ENCODE results near the gene BRS3.

BRS3 gene

DNA sequence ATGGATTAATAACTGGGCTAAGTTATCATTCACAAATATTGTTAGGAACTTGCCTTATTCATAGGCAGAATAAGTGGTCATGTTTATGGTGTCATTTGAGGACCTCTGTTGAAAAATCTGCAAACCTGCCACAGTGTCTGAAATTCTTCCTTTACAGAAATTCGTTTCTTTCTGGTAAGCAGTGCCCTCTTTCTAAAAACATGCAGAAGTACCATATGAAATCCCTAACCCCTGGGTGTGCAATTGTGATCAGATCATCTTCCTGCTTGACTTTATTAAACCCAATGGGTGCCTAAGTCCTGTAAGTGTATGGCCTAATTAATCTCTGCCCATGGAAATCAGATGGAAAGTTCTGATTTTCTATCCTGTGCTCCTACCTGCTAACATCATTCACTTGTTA, 5.3 kb downstream of the BRS3 start:
- Histone ChIP-seq H4K5ac (ENCODE audit: low read length) (no peak overlapping the region), H3K23ac (ENCODE audit: low read length) (no peak overlapping the region), H3K4me3 (ENCODE audit: low read length) (no peak overlapping the region), H2BK120ac (ENCODE audit: low read depth, low read length) (no peak overlapping the region), H3K36me3 (ENCODE audit: control insufficient read depth, insufficient read depth, low read length) (no peaks in the 10 kb centered on the region), H3K4me2 (ENCODE audit: low read length) (no peak overlapping the region), H2AK5ac (ENCODE audit: low read length) (no peak overlapping the region), H3K56ac (ENCODE audit: low read length) (no peak overlapping the region), H3K4ac (ENCODE audit: low read depth, low read length) (no peak overlapping the region), H4K8ac (ENCODE audit: low read depth, low read length) (no peak overlapping the region), H3K27me3 (ENCODE audit: insufficient read depth, low read length, poor library complexity) (no peaks in the 10 kb centered on the region), H3K79me2 (ENCODE audit: control insufficient read depth, insufficient read depth, low read length) (no peaks in the 10 kb centered on the region), H2BK5ac (ENCODE audit: low read length) (no peak overlapping the region), H3K79me1 (ENCODE audit: low read length) (no peaks in the 10 kb centered on the region), H3K27ac (ENCODE audit: low read depth, low read length) (no peak overlapping the region), H3K9ac (ENCODE audit: low read length) (no peak overlapping the region), H3K18ac (ENCODE audit: low read length) (no peak overlapping the region), H3K4me1 (ENCODE audit: control insufficient read depth, low read depth, low read length) (no peaks in the 10 kb centered on the region), H2BK15ac (replicated peaks; ENCODE audit: low read depth) (no peak overlapping the region)
- no peak for DNase-seq
- WGBS (ENCODE audit: extremely low coverage, insufficient coverage, low lambda C conversion rate): no CpG with 5 or more reads among the region's 1 CpG

DNA sequence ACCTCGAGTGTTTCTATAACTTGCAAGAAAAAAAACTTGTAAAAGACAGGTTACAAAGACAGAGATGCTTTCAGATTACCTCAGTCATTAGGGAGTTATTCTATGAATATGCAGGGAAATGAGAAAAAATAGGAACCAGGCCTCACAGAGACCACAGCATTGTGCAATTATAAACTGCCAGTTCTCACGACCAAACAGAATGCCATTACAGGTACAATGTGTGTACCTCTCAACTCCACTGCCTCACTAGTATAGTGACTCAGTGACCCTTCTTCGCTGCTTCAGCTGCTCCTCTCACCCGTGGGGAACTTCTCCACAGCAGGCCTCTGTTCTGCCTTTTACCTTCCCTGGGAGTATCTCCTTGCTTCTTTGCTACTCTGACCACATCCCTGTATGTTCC, 7.3 kb downstream of the BRS3 start:
- Histone ChIP-seq H3K4me3 (ENCODE audit: low read length) (no peak overlapping the region), H3K79me2 (ENCODE audit: control insufficient read depth, insufficient read depth, low read length) (peaks cover 3% of the 10 kb centered on the region), H4K5ac (ENCODE audit: low read length) (no peak overlapping the region), H3K18ac (ENCODE audit: low read length) (no peak overlapping the region), H2BK120ac (ENCODE audit: low read depth, low read length) (no peak overlapping the region), H3K56ac (ENCODE audit: low read length) (no peak overlapping the region), H2AK5ac (ENCODE audit: low read length) (no peak overlapping the region), H3K9ac (ENCODE audit: low read length) (no peak overlapping the region), H3K27me3 (ENCODE audit: insufficient read depth, low read length, poor library complexity) (no peaks in the 10 kb centered on the region), H3K4me2 (ENCODE audit: low read length) (no peak overlapping the region), H3K4me1 (ENCODE audit: control insufficient read depth, low read depth, low read length) (no peaks in the 10 kb centered on the region), H3K36me3 (ENCODE audit: control insufficient read depth, insufficient read depth, low read length) (no peaks in the 10 kb centered on the region), H3K23ac (ENCODE audit: low read length) (no peak overlapping the region), H2BK5ac (ENCODE audit: low read length) (no peak overlapping the region), H3K79me1 (ENCODE audit: low read length) (no peaks in the 10 kb centered on the region), H4K8ac (ENCODE audit: low read depth, low read length) (no peak overlapping the region), H3K4ac (ENCODE audit: low read depth, low read length) (no peak overlapping the region), H2BK15ac (replicated peaks; ENCODE audit: low read depth) (no peak overlapping the region), H3K27ac (ENCODE audit: low read depth, low read length) (no peak overlapping the region)
- WGBS (ENCODE audit: extremely low coverage, insufficient coverage, low lambda C conversion rate): no CpG with 5 or more reads among the region's 4 CpGs
- DNase-seq: no peak

DNA sequence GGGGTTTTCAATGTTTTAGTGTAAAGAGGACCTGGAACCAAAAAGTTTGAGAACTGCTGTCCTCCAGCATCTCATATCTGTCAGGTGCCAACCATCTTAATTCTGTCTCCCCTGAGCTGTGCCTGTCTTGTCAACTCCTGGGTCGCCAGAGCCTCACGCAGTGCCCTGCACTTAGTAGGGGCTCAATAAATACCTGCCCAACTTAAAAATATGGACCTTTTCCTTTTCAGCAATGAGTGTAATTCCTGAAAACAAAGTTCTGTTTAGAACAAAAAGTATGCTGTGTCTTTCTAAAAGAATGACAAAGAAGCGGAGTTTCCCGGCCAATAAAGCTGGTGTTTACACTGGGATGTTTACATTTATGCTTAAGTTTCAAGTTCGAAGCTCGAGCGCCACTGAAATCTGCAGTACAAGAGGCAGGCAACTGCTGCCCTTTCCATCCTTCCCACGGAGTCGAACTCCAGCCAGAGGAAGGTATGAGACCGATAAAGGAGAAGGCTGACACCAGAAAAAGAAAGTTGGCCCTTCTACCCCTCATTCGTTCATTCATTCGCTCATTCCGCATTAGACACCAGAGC, 8.5 kb downstream of the BRS3 start:
- no peaks in the 10 kb centered on the region for H3K27me3 ChIP-seq (ENCODE audit: insufficient read depth, low read length, poor library complexity)
- peaks cover 3% of the 10 kb centered on the region for H3K79me2 ChIP-seq (ENCODE audit: control insufficient read depth, insufficient read depth, low read length)
- H3K4ac ChIP-seq (ENCODE audit: low read depth, low read length): no peak overlapping the region
- no peaks in the 10 kb centered on the region for H3K79me1 ChIP-seq (ENCODE audit: low read length)
- no peak overlapping the region for H2BK5ac ChIP-seq (ENCODE audit: low read length)
- H4K8ac ChIP-seq (ENCODE audit: low read depth, low read length): no peak overlapping the region
- peak overlapping the region; percentile 80 for H3K9ac ChIP-seq (ENCODE audit: low read length)
- H2BK15ac ChIP-seq (replicated peaks; ENCODE audit: low read depth): no peak overlapping the region
- H3K36me3 ChIP-seq (ENCODE audit: control insufficient read depth, insufficient read depth, low read length): no peaks in the 10 kb centered on the region
- H3K23ac ChIP-seq (ENCODE audit: low read length): no peak overlapping the region
- H3K4me3 ChIP-seq (ENCODE audit: low read length): peak overlapping the region; percentile 54
- H4K5ac ChIP-seq (ENCODE audit: low read length): no peak overlapping the region
- no CpG with 5 or more reads among the region's 13 CpGs for WGBS (ENCODE audit: extremely low coverage, insufficient coverage, low lambda C conversion rate)
- H3K4me2 ChIP-seq (ENCODE audit: low read length): peak overlapping the region; percentile 56
- no peak overlapping the region for H2BK120ac ChIP-seq (ENCODE audit: low read depth, low read length)
- no peak for DNase-seq
- no peak overlapping the region for H3K18ac ChIP-seq (ENCODE audit: low read length)
- H3K56ac ChIP-seq (ENCODE audit: low read length): peak overlapping the region; percentile 82
- H3K4me1 ChIP-seq (ENCODE audit: control insufficient read depth, low read depth, low read length): no peaks in the 10 kb centered on the region
- H3K27ac ChIP-seq (ENCODE audit: low read depth, low read length): peak overlapping the region; percentile 81
- H2AK5ac ChIP-seq (ENCODE audit: low read length): no peak overlapping the region

DNA sequence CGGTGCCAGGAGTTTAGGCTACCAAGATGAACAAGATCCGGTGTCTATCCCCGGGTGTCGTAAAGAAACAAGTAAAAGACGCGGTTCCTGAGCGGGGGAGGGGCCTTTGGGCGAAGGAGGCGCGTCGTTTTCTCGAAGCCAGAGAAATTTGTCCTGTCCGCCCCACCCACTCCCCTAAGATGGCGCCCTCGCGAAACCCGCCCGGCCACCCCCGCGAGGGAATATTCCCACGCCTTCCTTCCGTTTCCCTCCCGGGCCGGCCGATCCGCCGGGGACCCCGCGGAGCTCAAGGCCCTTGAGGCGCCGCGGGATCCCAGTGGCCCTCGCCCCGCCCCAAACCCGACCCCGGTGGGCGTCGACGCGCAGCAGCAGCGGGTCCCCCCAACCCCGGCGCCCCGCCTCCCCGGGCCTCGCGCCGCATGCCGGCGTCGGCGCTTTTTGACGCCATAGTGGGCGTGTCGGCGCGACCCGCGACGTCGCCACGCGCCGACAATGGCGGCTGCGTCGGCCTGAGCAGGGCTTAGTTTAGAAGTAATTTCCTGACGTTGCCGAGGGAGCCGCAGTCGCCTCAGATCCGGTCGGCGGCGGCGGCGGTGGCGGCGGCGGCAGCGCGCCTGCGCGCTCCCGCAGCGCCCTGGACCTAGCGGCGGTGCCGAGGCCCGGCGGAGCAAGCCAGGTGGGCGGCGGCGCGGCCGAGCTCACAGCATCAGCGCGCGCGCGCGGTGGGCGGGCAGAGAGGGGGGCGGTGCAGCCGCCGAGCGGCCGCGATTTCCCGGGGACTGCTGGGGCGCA, 9.2 kb downstream of the BRS3 start:
- peak overlapping the region; percentile 82 for H3K56ac ChIP-seq (ENCODE audit: low read length)
- peak overlapping the region; percentile 97 for H3K27ac ChIP-seq (ENCODE audit: low read depth, low read length)
- H3K36me3 ChIP-seq (ENCODE audit: control insufficient read depth, insufficient read depth, low read length): no peaks in the 10 kb centered on the region
- H3K4me3 ChIP-seq (ENCODE audit: low read length): peak overlapping the region; percentile 54
- no peak overlapping the region for H4K5ac ChIP-seq (ENCODE audit: low read length)
- no peak overlapping the region for H2AK5ac ChIP-seq (ENCODE audit: low read length)
- H3K23ac ChIP-seq (ENCODE audit: low read length): no peak overlapping the region
- no peak overlapping the region for H2BK15ac ChIP-seq (replicated peaks; ENCODE audit: low read depth)
- peak overlapping the region; percentile 80 for H3K9ac ChIP-seq (ENCODE audit: low read length)
- no peak overlapping the region for H2BK5ac ChIP-seq (ENCODE audit: low read length)
- no peaks in the 10 kb centered on the region for H3K79me1 ChIP-seq (ENCODE audit: low read length)
- H3K79me2 ChIP-seq (ENCODE audit: control insufficient read depth, insufficient read depth, low read length): peaks cover 3% of the 10 kb centered on the region
- no peaks in the 10 kb centered on the region for H3K4me1 ChIP-seq (ENCODE audit: control insufficient read depth, low read depth, low read length)
- no peak overlapping the region for H4K8ac ChIP-seq (ENCODE audit: low read depth, low read length)
- H3K18ac ChIP-seq (ENCODE audit: low read length): peak overlapping the region; percentile 96
- peak overlapping the region; percentile 73 for H2BK120ac ChIP-seq (ENCODE audit: low read depth, low read length)
- no peak overlapping the region for H3K4ac ChIP-seq (ENCODE audit: low read depth, low read length)
- peak; percentile 89 for DNase-seq
- peak overlapping the region; percentile 56 for H3K4me2 ChIP-seq (ENCODE audit: low read length)
- WGBS (ENCODE audit: extremely low coverage, insufficient coverage, low lambda C conversion rate): no CpG with 5 or more reads among the region's 111 CpGs
- H3K27me3 ChIP-seq (ENCODE audit: insufficient read depth, low read length, poor library complexity): no peaks in the 10 kb centered on the region

DNA sequence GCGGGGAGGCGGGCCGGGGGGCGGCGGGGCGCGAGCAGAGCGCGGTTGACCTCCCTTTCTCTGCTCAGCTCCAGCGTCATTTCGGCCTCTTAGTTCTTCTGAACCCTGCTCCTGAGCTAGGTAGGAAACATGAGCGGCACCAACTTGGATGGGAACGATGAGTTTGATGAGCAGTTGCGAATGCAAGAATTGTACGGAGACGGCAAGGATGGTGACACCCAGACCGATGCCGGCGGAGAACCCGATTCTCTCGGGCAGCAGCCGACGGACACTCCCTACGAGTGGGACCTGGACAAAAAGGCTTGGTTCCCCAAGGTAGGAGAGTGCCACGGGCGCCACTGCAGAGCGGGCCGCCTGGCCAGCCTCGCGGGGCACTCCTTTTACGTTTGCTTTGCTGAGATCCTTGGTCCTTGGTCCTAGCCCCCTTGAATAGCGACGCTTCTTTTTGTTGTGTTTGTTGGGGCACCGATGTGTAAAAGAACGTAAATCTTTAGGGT, 9.9 kb downstream of the BRS3 start, which contains the start of gene HTATSF1:
TSS of gene HTATSF1 (plus strand) at position 37 of the 497 bp plus-strand sequence. CDS start at position 130, 93 bp downstream.
- peak within 1 kb of the TSS; percentile 95 for H3K56ac ChIP-seq (ENCODE audit: low read length)
- H2BK120ac ChIP-seq (ENCODE audit: low read depth, low read length): peak within 1 kb of the TSS; percentile 73
- H3K9ac ChIP-seq (ENCODE audit: low read length): peak within 1 kb of the TSS; percentile 85
- H2BK5ac ChIP-seq (ENCODE audit: low read length): no peak within 1 kb of the TSS
- no peak within 1 kb of the TSS for H3K23ac ChIP-seq (ENCODE audit: low read length)
- peak within 1 kb of the TSS; percentile 56 for H3K4me2 ChIP-seq (ENCODE audit: low read length)
- H3K79me2 ChIP-seq (ENCODE audit: control insufficient read depth, insufficient read depth, low read length): peaks cover 3% of the 10 kb centered on the region
- H4K5ac ChIP-seq (ENCODE audit: low read length): no peak within 1 kb of the TSS
- no peak within 1 kb of the TSS for H4K8ac ChIP-seq (ENCODE audit: low read depth, low read length)
- no peak for DNase-seq
- H3K4me3 ChIP-seq (ENCODE audit: low read length): peak within 1 kb of the TSS; percentile 89
- H3K27me3 ChIP-seq (ENCODE audit: insufficient read depth, low read length, poor library complexity): no peaks in the 10 kb centered on the region
- H3K4ac ChIP-seq (ENCODE audit: low read depth, low read length): no peak within 1 kb of the TSS
- H2AK5ac ChIP-seq (ENCODE audit: low read length): no peak within 1 kb of the TSS
- H3K79me1 ChIP-seq (ENCODE audit: low read length): no peaks in the 10 kb centered on the region
- no peak within 1 kb of the TSS for H2BK15ac ChIP-seq (replicated peaks; ENCODE audit: low read depth)
- H3K36me3 ChIP-seq (ENCODE audit: control insufficient read depth, insufficient read depth, low read length): no peaks in the 10 kb centered on the region
- H3K4me1 ChIP-seq (ENCODE audit: control insufficient read depth, low read depth, low read length): no peaks in the 10 kb centered on the region
- peak within 1 kb of the TSS; percentile 97 for H3K27ac ChIP-seq (ENCODE audit: low read depth, low read length)
- no CpG with 5 or more reads among the region's 35 CpGs for WGBS (ENCODE audit: extremely low coverage, insufficient coverage, low lambda C conversion rate)
- peak within 1 kb of the TSS; percentile 96 for H3K18ac ChIP-seq (ENCODE audit: low read length)
